ENCODE measurements around the gene GGCX.

GGCX gene

DNA sequence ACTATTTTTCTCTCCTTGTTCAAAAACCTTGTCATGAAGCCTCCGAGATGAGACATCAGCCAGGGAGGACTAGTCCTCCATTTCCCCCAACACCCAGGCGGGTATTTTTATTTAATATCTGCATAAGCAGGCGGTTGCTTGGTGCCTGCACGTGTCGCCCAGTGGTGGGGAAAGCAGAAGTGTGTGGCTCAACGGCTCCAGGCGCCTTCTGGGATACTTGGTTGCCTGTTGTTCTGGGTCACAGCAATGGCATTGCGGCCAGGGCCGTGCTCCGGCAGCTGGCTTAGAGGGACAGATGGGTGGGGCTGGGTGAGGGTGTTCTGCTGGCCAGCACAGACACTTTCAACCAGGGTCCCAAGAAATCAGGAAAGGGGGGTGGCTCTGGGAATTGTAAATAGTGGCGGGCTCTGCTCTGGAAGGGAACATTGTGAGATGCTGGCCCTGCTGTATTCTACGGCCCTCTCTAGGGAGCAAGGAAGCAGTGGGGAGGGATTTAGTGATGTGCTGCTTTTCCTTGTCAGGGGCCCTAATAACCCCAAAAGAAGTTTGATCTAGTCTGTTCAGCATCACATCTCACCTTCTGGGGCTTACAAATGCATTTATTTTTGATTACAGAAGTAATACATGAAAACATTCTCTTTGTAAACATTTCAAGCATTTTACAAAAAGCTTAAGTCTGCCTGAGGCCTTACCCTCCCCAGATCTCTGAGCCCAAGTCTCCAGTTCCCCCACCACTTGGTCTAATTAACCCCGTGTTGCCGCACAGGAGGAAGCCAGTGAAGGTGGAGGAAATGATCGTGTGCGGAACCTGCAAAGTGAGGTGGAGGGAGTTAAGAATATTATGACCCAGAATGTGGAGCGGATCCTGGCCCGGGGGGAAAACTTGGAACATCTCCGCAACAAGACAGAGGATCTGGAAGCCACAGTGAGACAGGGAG lies 17.2 kb upstream of the GGCX start:
- H3K27me3 ChIP-seq (ENCODE audit: insufficient read depth, low read length, poor library complexity), result peaks cover 24% of the 10 kb centered on the region
- H3K9ac ChIP-seq (ENCODE audit: low read depth, low read length), result no peak overlapping the region
- H3K27ac ChIP-seq (ENCODE audit: low read length), result no peak overlapping the region
- no peak for DNase-seq
- peaks cover 1% of the 10 kb centered on the region for H3K4me1 ChIP-seq (ENCODE audit: insufficient read depth, low read length)
- no peaks in the 10 kb centered on the region for H4K20me1 ChIP-seq (ENCODE audit: insufficient read depth, low read length)
- no peaks in the 10 kb centered on the region for H3K36me3 ChIP-seq (ENCODE audit: insufficient read depth, low read length)
- H3K4me2 ChIP-seq (ENCODE audit: insufficient read depth, low read length), result no peak overlapping the region
- H3K9me3 ChIP-seq (ENCODE audit: insufficient read depth, low read length, severe bottlenecking), result no peaks in the 10 kb centered on the region
- H2AFZ ChIP-seq (ENCODE audit: low read depth, low read length), result no peak overlapping the region
- no peak overlapping the region for H3K4me3 ChIP-seq (ENCODE audit: low read depth in 1 of 2, low read length in 2 of 2)
- no peaks in the 10 kb centered on the region for H3K79me2 ChIP-seq (ENCODE audit: insufficient read depth, low read length)
- no peak for TF ChIP-seq EZH2 (IDR thresholded peaks at IDR 0.05; ENCODE audit: borderline replicate concordance, low read depth, low read length, severe bottlenecking)
- TF ChIP-seq, protein P1, sequence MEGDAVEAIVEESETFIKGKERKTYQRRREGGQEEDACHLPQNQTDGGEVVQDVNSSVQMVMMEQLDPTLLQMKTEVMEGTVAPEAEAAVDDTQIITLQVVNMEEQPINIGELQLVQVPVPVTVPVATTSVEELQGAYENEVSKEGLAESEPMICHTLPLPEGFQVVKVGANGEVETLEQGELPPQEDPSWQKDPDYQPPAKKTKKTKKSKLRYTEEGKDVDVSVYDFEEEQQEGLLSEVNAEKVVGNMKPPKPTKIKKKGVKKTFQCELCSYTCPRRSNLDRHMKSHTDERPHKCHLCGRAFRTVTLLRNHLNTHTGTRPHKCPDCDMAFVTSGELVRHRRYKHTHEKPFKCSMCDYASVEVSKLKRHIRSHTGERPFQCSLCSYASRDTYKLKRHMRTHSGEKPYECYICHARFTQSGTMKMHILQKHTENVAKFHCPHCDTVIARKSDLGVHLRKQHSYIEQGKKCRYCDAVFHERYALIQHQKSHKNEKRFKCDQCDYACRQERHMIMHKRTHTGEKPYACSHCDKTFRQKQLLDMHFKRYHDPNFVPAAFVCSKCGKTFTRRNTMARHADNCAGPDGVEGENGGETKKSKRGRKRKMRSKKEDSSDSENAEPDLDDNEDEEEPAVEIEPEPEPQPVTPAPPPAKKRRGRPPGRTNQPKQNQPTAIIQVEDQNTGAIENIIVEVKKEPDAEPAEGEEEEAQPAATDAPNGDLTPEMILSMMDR (IDR thresholded peaks at IDR 0.05; ENCODE audit: borderline replicate concordance, extremely low read depth, low read length, poor library complexity, severe bottlenecking), result no peak
- no peak for ATAC-seq (ENCODE audit: insufficient read depth, low read depth)

DNA sequence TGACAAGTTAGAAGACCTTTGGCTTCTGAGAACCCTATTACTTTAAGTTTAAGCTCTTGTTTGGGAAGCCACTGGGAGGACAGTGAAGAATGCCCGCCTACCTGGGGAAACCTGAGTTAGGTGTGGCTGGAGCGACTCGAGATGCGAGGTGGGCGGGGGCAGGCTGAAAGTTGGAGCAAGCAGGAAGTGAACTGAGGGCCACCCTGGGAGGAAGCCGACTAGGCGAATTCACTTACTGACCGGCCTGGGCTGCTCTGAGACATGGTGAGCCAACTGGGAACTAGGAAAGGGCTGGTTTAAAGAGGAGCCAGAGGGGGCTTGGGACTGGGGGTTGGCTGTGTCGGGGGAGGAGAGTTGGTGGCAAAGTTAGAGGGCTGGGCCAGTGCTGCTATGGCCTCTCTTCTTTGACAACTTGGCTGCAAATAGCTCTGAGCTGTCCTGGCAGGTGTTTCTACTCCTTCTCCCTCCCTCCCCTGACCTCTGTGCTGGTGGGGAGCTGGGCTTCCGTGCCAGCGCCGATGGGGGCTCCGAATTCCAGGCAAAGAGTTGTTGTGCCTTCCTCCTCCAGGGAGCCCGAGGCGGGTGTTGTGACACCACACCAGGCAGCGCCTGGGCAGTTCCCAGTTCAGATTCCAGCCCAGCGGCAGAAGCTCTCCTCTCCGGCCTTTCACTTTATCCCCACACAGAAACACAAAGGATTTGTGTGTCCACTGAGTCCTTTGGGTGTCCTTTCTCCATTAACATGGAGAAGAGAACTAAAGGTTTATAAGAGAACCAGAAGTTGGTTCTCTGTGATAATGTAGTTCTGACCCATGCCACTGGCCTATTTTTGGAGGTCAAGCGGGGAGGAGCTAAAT lies 16.3 kb upstream of the GGCX start, which contains the start of gene VAMP8:
TSS of gene VAMP8 (plus strand) at position 201 of the 857 bp plus-strand sequence. CDS start at position 262, 61 bp downstream.
- Histone ChIP-seq H3K4me2 (ENCODE audit: insufficient read depth, low read length) (no peak within 1 kb of the TSS), H3K9ac (ENCODE audit: low read depth, low read length) (no peak within 1 kb of the TSS), H4K20me1 (ENCODE audit: insufficient read depth, low read length) (no peaks in the 10 kb centered on the region), H3K4me3 (ENCODE audit: low read depth in 1 of 2, low read length in 2 of 2) (no peak within 1 kb of the TSS), H3K27me3 (ENCODE audit: insufficient read depth, low read length, poor library complexity) (peaks cover 24% of the 10 kb centered on the region), H3K4me1 (ENCODE audit: insufficient read depth, low read length) (no peaks in the 10 kb centered on the region), H3K9me3 (ENCODE audit: insufficient read depth, low read length, severe bottlenecking) (no peaks in the 10 kb centered on the region), H3K79me2 (ENCODE audit: insufficient read depth, low read length) (no peaks in the 10 kb centered on the region), H3K36me3 (ENCODE audit: insufficient read depth, low read length) (no peaks in the 10 kb centered on the region), H2AFZ (ENCODE audit: low read depth, low read length) (no peak within 1 kb of the TSS), H3K27ac (ENCODE audit: low read length) (no peak within 1 kb of the TSS)
- no peak; the same call in 2 of the 3 replicates for ATAC-seq (ENCODE audit: insufficient read depth, low read depth)
- TF ChIP-seq, protein P1 (IDR thresholded peaks at IDR 0.05; ENCODE audit: borderline replicate concordance, extremely low read depth, low read length, poor library complexity, severe bottlenecking), result no peak
- no peak for TF ChIP-seq EZH2 (IDR thresholded peaks at IDR 0.05; ENCODE audit: borderline replicate concordance, low read depth, low read length, severe bottlenecking)
- DNase-seq, result no peak

DNA sequence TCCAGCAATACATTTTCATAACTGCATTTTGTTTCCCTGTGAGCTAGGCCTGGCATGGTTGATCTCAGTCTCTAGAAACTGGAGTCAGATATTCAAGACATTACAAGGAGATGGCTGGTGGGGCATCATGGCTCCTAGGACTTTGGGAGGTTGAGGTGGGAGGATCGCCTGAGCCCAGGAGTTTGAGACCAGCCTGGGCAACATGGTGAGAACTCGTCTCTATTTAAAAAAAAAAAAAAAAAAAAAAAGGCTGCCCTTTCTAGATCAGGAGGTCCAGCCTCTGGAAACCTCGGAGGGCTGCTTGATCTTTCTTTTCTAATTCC lies 15.7 kb upstream of the GGCX start:
- no peaks in the 10 kb centered on the region for H3K9me3 ChIP-seq (ENCODE audit: insufficient read depth, low read length, severe bottlenecking)
- ATAC-seq (ENCODE audit: insufficient read depth, low read depth) (no peak), DNase-seq (no peak)
- no peak overlapping the region for H3K9ac ChIP-seq (ENCODE audit: low read depth, low read length)
- H3K27ac ChIP-seq (ENCODE audit: low read length), result no peak overlapping the region
- H3K4me2 ChIP-seq (ENCODE audit: insufficient read depth, low read length), result no peak overlapping the region
- no peaks in the 10 kb centered on the region for H4K20me1 ChIP-seq (ENCODE audit: insufficient read depth, low read length)
- H3K36me3 ChIP-seq (ENCODE audit: insufficient read depth, low read length), result no peaks in the 10 kb centered on the region
- no peak overlapping the region for H3K4me3 ChIP-seq (ENCODE audit: low read depth in 1 of 2, low read length in 2 of 2)
- peaks cover 24% of the 10 kb centered on the region for H3K27me3 ChIP-seq (ENCODE audit: insufficient read depth, low read length, poor library complexity)
- H3K4me1 ChIP-seq (ENCODE audit: insufficient read depth, low read length), result no peaks in the 10 kb centered on the region
- no peak overlapping the region for H2AFZ ChIP-seq (ENCODE audit: low read depth, low read length)
- no peak for TF ChIP-seq EZH2 (IDR thresholded peaks at IDR 0.05; ENCODE audit: borderline replicate concordance, low read depth, low read length, severe bottlenecking)
- TF ChIP-seq, protein P1 (IDR thresholded peaks at IDR 0.05; ENCODE audit: borderline replicate concordance, extremely low read depth, low read length, poor library complexity, severe bottlenecking), result no peak
- H3K79me2 ChIP-seq (ENCODE audit: insufficient read depth, low read length), result no peaks in the 10 kb centered on the region
